Sigmoid colon (tissue), 7 donors: ENCODE measurements around the gene HCN3. TPM values are rescaled to one million over a fixed set of nuclear protein-coding genes. Genes with fewer than 3 reads are reported as not detected.

Source experiments
- DNase-seq: peaks from one replicate; pipeline ENCODE4 v3.0.0-alpha.2; 2019
- H3K27ac ChIP-seq, 4 donors: fragments of 200-600 bp; sonication (generic); one replicate each; pipeline ENCODE4 v1.5.1; 2016 to 2019; ENCODE audit warnings: mild to moderate bottlenecking in 1 of 4
- H3K27me3 ChIP-seq, 3 donors: fragments of 200-600 bp; sonication (generic); one replicate each; pipeline ENCODE4 v1.5.1; 2019; ENCODE audit warnings: mild to moderate bottlenecking in 1 of 3
- H3K36me3 ChIP-seq, 4 donors: fragments of 200-600 bp; sonication (generic); one replicate each; pipeline ENCODE4 v1.5.1; 2016 to 2019
- H3K4me1 ChIP-seq, 4 donors: fragments of 200-600 bp; sonication (generic); one replicate each; pipeline ENCODE4 v1.5.1; 2017 to 2019
- H3K4me3 ChIP-seq, 4 donors: fragments of 200-600 bp; sonication (generic); one replicate each; pipeline ENCODE4 v1.5.1; 2017 to 2019; ENCODE audit warnings: mild to moderate bottlenecking in 2 of 4, moderate library complexity in 1 of 4
- H3K9me3 ChIP-seq, 4 donors: fragments of 200-600 bp in 3 of 4; sonication (generic) in 3 of 4; one replicate each; pipeline versions ENCODE4 v1.5.1 to v1.6.1; 2013 to 2019
- CTCF ChIP-seq, 4 experiments: fragments of 450-650 bp in 3 of 4; fragments of 200-600 bp in 1 of 4; IDR thresholded peaks; one replicate each; pipeline ENCODE4 v1.5.1; 2016 to 2019; ENCODE audit warnings: antibody characterized with exemption in 4 of 4, mild to moderate bottlenecking in 3 of 4, moderate library complexity in 2 of 4
- EP300 ChIP-seq, 4 donors: sonication (generic); formaldehyde crosslinking; IDR thresholded peaks; one replicate each; pipeline ENCODE4 v1.6.1; 2017; ENCODE audit warnings: antibody characterized with exemption in 4 of 4
- POLR2A ChIP-seq, 2 donors: fragments of 450-650 bp; IDR thresholded peaks; one replicate each; pipeline ENCODE4 v1.6.1; 2016; ENCODE audit warnings: antibody characterized with exemption in 2 of 2, mild to moderate bottlenecking in 2 of 2, moderate library complexity in 2 of 2
- POLR2AphosphoS5 ChIP-seq, 4 donors: sonication (generic); formaldehyde crosslinking; IDR thresholded peaks; one replicate each; pipeline ENCODE4 v1.6.1; 2017; ENCODE audit warnings: antibody characterized with exemption in 4 of 4
- WGBS, 2 donors: extraction: QIAGEN DNeasy Blood & Tissue Kit; methylation state at CpG; one replicate each; pipeline ENCODE4 v1.1.7; 2013; 5-methylcytosine and 5-hydroxymethylcytosine counted together
- intact Hi-C: fragments of 100-400 bp; cut with DNase I; formaldehyde crosslinking; loops from one replicate; pipeline ENCODE4 v1.15.1; 2023
- polyA plus RNA-seq, 3 donors: library from polyadenylated mRNA; stranded (reverse); fragments of 200-250 nt; gene quantifications; one replicate each; pipeline ENCODE4 v1.2.3, GENCODE V29; 2013
- total RNA-seq, 4 donors: library from RNA; depleted of rRNA; stranded (reverse); fragments of >200 nt; gene quantifications; one replicate each; pipeline ENCODE4 v1.1.0, GENCODE V29; 2016
- donor health status: healthy with polysubstance abuse.
- donor health status: Bipolar disorder and iron deficiency.
- donor health status: healthy.

HCN3 gene
- total and polyA plus RNA-seq, 7 donors = 0.69 to 8.6 (median 2.1) TPM

- peaks cover 0 to 36% (median 12%) of the 10 kb centered on the region in 4 donors for H3K36me3 ChIP-seq
- intact Hi-C loops = no loop called here
- TF ChIP-seq POLR2A (IDR thresholded peaks at IDR 0.05) (no peak), EP300 (IDR thresholded peaks at IDR 0.05) (no peak), POLR2AphosphoS5 (IDR thresholded peaks at IDR 0.05) (no peak), CTCF (IDR thresholded peaks at IDR 0.05) (no peak)
- no peak for DNase-seq
- H3K27ac ChIP-seq = no peak overlapping the region
- H3K4me1 ChIP-seq = peaks cover 0 to 31% (median 26%) of the 10 kb centered on the region in 4 donors
- no peaks in the 10 kb centered on the region for H3K27me3 ChIP-seq
- no peak overlapping the region for H3K4me3 ChIP-seq
- WGBS, 2 donors = 79 to 80% methylated on average over 5 of the region's 5 CpGs
- no peaks in the 10 kb centered on the region for H3K9me3 ChIP-seq
Observed at GRCh38 chr1:155236451-155236850, 40.8 kb upstream of the HCN3 start.

GRCh38 chr1:155241069-155241679 lies 36.1 kb upstream of the HCN3 start:
- Histone ChIP-seq H3K27ac (peak overlapping the region; percentile 34 to 49 (median 44)), H3K27me3 (no peaks in the 10 kb centered on the region), H3K4me3 (peak overlapping the region; percentile 30 to 45 (median 42)), H3K4me1 (peaks cover 7 to 43% (median 37%) of the 10 kb centered on the region in 4 donors), H3K9me3 (no peaks in the 10 kb centered on the region), H3K36me3 (peaks cover 0 to 32% (median 9%) of the 10 kb centered on the region in 4 donors)
- no peak for TF ChIP-seq EP300 (IDR thresholded peaks at IDR 0.05)
- TF ChIP-seq POLR2AphosphoS5 (IDR thresholded peaks at IDR 0.05) = peak in 2 of 4 donors; percentile 44 to 65
- WGBS, 2 donors = 5 to 16% methylated on average over 4 of the region's 4 CpGs
- DNase-seq = peak; percentile 86
- intact Hi-C loops = loop anchor here (5.0 kb wide), 1 partner anchor 34 kb away; the partner anchor contains the start of genes MTX1 and THBS3

- Histone ChIP-seq H3K36me3 (peaks cover 0 to 26% (median 5%) of the 10 kb centered on the region in 4 donors), H3K4me3 (no peak overlapping the region), H3K27ac (peak overlapping the region; percentile 34 to 49 (median 44)), H3K4me1 (peaks cover 7 to 43% (median 37%) of the 10 kb centered on the region in 4 donors), H3K27me3 (no peaks in the 10 kb centered on the region), H3K9me3 (no peaks in the 10 kb centered on the region)
- 63 to 65% methylated on average over 4 of the region's 4 CpGs for WGBS, 2 donors
- intact Hi-C loops = loop anchor here (5.0 kb wide), 1 partner anchor 35 kb away; the partner anchor contains the start of genes MTX1 and THBS3
- TF ChIP-seq EP300 (IDR thresholded peaks at IDR 0.05) (no peak), POLR2AphosphoS5 (IDR thresholded peaks at IDR 0.05) (no peak), CTCF (IDR thresholded peaks at IDR 0.05) (no peak), POLR2A (IDR thresholded peaks at IDR 0.05) (no peak)
- no peak for DNase-seq
Observed at GRCh38 chr1:155241841-155242264, 35.4 kb upstream of the HCN3 start.

- Histone ChIP-seq H3K4me1 (peaks cover 7 to 43% (median 37%) of the 10 kb centered on the region in 4 donors), H3K4me3 (peak overlapping the region in 2 of 4 donors; percentile 68 to 70), H3K9me3 (no peaks in the 10 kb centered on the region), H3K27me3 (no peaks in the 10 kb centered on the region), H3K27ac (peak overlapping the region; percentile 87 to 96 (median 95)), H3K36me3 (peaks cover under 1 to 26% (median 7%) of the 10 kb centered on the region in 4 donors)
- DNase-seq = no peak
- intact Hi-C loops = loop anchor here (5.0 kb wide), 1 partner anchor 36 kb away; the partner anchor contains the start of genes MTX1 and THBS3
- 22 to 68% methylated on average over 3 of the region's 3 CpGs for WGBS, 2 donors
- TF ChIP-seq POLR2A (IDR thresholded peaks at IDR 0.05) (no peak), EP300 (IDR thresholded peaks at IDR 0.05) (no peak), POLR2AphosphoS5 (IDR thresholded peaks at IDR 0.05) (no peak), CTCF (IDR thresholded peaks at IDR 0.05) (no peak)
Observed at GRCh38 chr1:155242805-155243358, 34.4 kb upstream of the HCN3 start.
